ENCODE measurements around the gene IRF2BPL. TPM values are rescaled to one million over a fixed set of nuclear protein-coding genes. Genes with fewer than 3 reads are reported as not detected.

Gene IRF2BPL
- total RNA-seq, 2 experiments from 2014 or later = 70.9 to 71.8 TPM

- no peak for DNase-seq
- H3K36me3 Mint-ChIP-seq (ENCODE audit: low read depth) = no peaks in the 10 kb centered on the region
- H3K36me3 ChIP-seq (ENCODE audit: insufficient read depth, low read length) = no peaks in the 10 kb centered on the region
- peaks cover 10% of the 10 kb centered on the region for H3K4me1 ChIP-seq (ENCODE audit: insufficient read depth, low read length)
- no peak overlapping the region for H3K4me3 Mint-ChIP-seq
- intact Hi-C loops (cut with DNase I, micrococcal nuclease) = no loop called here
- no peaks in the 10 kb centered on the region for H3K27me3 ChIP-seq (ENCODE audit: control insufficient read depth in 1 of 2, insufficient read depth in 2 of 2, low read length in 2 of 2)
- H3K9me3 Mint-ChIP-seq = no peaks in the 10 kb centered on the region
- ChIA-PET POLR2A (interaction anchor here (1.2 kb wide), 2 partner anchors 27 to 36 kb away, joined by 3 to 4 read pairs; no protein-coding TSS in a partner anchor), CTCF (interaction anchor here (1.1 kb wide), 1 partner anchor 19 kb away, joined by 3 read pairs; no protein-coding TSS in a partner anchor)
- no peak overlapping the region for H3K27ac ChIP-seq (ENCODE audit: low read depth in 1 of 2, low read length in 2 of 2)
- H3K27ac Mint-ChIP-seq = no peak overlapping the region
- TF ChIP-seq, protein P1, sequence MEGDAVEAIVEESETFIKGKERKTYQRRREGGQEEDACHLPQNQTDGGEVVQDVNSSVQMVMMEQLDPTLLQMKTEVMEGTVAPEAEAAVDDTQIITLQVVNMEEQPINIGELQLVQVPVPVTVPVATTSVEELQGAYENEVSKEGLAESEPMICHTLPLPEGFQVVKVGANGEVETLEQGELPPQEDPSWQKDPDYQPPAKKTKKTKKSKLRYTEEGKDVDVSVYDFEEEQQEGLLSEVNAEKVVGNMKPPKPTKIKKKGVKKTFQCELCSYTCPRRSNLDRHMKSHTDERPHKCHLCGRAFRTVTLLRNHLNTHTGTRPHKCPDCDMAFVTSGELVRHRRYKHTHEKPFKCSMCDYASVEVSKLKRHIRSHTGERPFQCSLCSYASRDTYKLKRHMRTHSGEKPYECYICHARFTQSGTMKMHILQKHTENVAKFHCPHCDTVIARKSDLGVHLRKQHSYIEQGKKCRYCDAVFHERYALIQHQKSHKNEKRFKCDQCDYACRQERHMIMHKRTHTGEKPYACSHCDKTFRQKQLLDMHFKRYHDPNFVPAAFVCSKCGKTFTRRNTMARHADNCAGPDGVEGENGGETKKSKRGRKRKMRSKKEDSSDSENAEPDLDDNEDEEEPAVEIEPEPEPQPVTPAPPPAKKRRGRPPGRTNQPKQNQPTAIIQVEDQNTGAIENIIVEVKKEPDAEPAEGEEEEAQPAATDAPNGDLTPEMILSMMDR (IDR thresholded peaks at IDR 0.05) = no peak
- H3K4me3 ChIP-seq (ENCODE audit: low read length) = no peak overlapping the region
- H3K27me3 Mint-ChIP-seq = no peaks in the 10 kb centered on the region
- no peak for ATAC-seq (ENCODE audit: poor library complexity)
- H3K9me3 ChIP-seq (ENCODE audit: control insufficient read depth in 1 of 2, insufficient read depth in 1 of 2, low read length in 2 of 2) = no peaks in the 10 kb centered on the region
- peaks cover 12% of the 10 kb centered on the region for H3K4me1 Mint-ChIP-seq (ENCODE audit: low read depth)
Observed at GRCh38 chr14:76997257-76997970, 31.1 kb downstream of the IRF2BPL start.

DNA sequence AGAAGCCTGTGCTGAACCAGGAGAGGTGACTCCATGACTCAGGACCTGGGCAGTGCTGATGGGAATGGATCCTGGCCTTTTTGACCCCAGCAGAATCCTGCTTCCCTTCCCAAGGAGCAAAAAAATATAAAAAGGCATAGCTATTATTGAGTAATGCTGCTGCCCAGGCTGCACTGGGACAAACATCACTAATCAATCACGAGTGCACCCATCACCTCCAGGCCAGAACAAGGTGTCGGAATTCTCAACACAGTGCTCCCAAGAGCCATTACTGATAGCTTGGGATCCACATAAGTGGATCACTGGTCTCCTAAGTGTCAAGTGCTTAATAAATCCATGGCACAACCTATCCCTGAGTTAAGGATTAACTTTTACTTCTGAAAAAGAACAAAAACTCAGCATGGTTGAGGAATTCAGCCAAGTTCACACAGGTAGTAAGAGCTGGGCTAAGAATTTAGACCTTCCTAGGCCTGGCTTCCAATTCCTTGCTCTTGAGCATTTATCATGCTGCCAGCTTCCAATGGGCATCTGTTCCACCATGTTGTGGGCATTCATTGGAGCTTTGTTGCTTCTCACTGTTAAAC lies 31.9 kb downstream of the IRF2BPL start:
- Histone ChIP-seq H3K27ac (ENCODE audit: low read depth in 1 of 2, low read length in 2 of 2) (no peak overlapping the region), H3K4me1 (ENCODE audit: insufficient read depth, low read length) (peaks cover 10% of the 10 kb centered on the region), H3K9me3 (ENCODE audit: control insufficient read depth in 1 of 2, insufficient read depth in 1 of 2, low read length in 2 of 2) (no peaks in the 10 kb centered on the region), H3K4me3 (ENCODE audit: low read length) (no peak overlapping the region), H3K36me3 (ENCODE audit: insufficient read depth, low read length) (no peaks in the 10 kb centered on the region), H3K27me3 (ENCODE audit: control insufficient read depth in 1 of 2, insufficient read depth in 2 of 2, low read length in 2 of 2) (no peaks in the 10 kb centered on the region)
- TF ChIP-seq, protein P1 (IDR thresholded peaks at IDR 0.05) = no peak
- no peak overlapping the region for H3K4me3 Mint-ChIP-seq
- DNase-seq (no peak), ATAC-seq (ENCODE audit: poor library complexity) (no peak)
- H3K27ac Mint-ChIP-seq = no peak overlapping the region
- H3K4me1 Mint-ChIP-seq (ENCODE audit: low read depth) = peaks cover 12% of the 10 kb centered on the region
- H3K36me3 Mint-ChIP-seq (ENCODE audit: low read depth) = no peaks in the 10 kb centered on the region
- H3K27me3 Mint-ChIP-seq = no peaks in the 10 kb centered on the region
- intact Hi-C loops (cut with DNase I, micrococcal nuclease) = no loop called here
- ChIA-PET CTCF (interaction anchor here (1.1 kb wide), 1 partner anchor 20 kb away, joined by 3 read pairs; no protein-coding TSS in a partner anchor), POLR2A (interaction anchor here (1.2 kb wide), 2 partner anchors 27 to 35 kb away, joined by 3 to 4 read pairs; no protein-coding TSS in a partner anchor)
- H3K9me3 Mint-ChIP-seq = no peaks in the 10 kb centered on the region

- Histone ChIP-seq H3K9me3 (ENCODE audit: control insufficient read depth in 1 of 2, insufficient read depth in 1 of 2, low read length in 2 of 2) (no peaks in the 10 kb centered on the region), H3K36me3 (ENCODE audit: insufficient read depth, low read length) (no peaks in the 10 kb centered on the region), H3K27ac (ENCODE audit: low read depth in 1 of 2, low read length in 2 of 2) (no peak overlapping the region), H3K4me1 (ENCODE audit: insufficient read depth, low read length) (peaks cover 3% of the 10 kb centered on the region), H3K27me3 (ENCODE audit: control insufficient read depth in 1 of 2, insufficient read depth in 2 of 2, low read length in 2 of 2) (no peaks in the 10 kb centered on the region), H3K4me3 (ENCODE audit: low read length) (no peak overlapping the region)
- H3K4me3 Mint-ChIP-seq = no peak overlapping the region
- intact Hi-C loops (cut with DNase I, micrococcal nuclease) = no loop called here
- DNase-seq (no peak), ATAC-seq (ENCODE audit: poor library complexity) (no peak)
- ChIA-PET POLR2A (interaction anchor here (0.7 kb wide), 1 partner anchor 16 kb away, joined by 3 read pairs; no protein-coding TSS in a partner anchor), CTCF (interaction anchor here (0.9 kb wide), 1 partner anchor 58 kb away, joined by 3 read pairs; no protein-coding TSS in a partner anchor)
- H3K27me3 Mint-ChIP-seq = no peaks in the 10 kb centered on the region
- peaks cover 6% of the 10 kb centered on the region for H3K4me1 Mint-ChIP-seq (ENCODE audit: low read depth)
- TF ChIP-seq, protein P1 (IDR thresholded peaks at IDR 0.05) = no peak
- no peaks in the 10 kb centered on the region for H3K36me3 Mint-ChIP-seq (ENCODE audit: low read depth)
- no peaks in the 10 kb centered on the region for H3K9me3 Mint-ChIP-seq
- no peak overlapping the region for H3K27ac Mint-ChIP-seq
Observed at GRCh38 chr14:76995279-76996035, 33.1 kb downstream of the IRF2BPL start.
